Upper lobe of right lung (tissue), 1 donor: ENCODE data around the gene PLD6. TPM values are rescaled to one million over a fixed set of nuclear protein-coding genes. Genes with fewer than 3 reads are reported as not detected.

Experiments
- ATAC-seq: fragments of 200-7000 bp; cut with Tn5 transposase; one replicate; pipeline ENCODE4 v1.9.1; 2020; ENCODE audit warnings: mild to moderate bottlenecking, moderate library complexity
- DNase-seq: peaks from one replicate; pipeline ENCODE4 v3.0.0-alpha.2; 2020
- H3K27ac ChIP-seq: fragments of 200-600 bp; one replicate; pipeline ENCODE4 v1.8.0; 2022
- H3K27me3 ChIP-seq: fragments of 200-600 bp; one replicate; pipeline ENCODE4 v1.8.0; 2022; ENCODE audit warnings: mild to moderate bottlenecking
- H3K36me3 ChIP-seq: fragments of 200-600 bp; one replicate; pipeline ENCODE4 v1.8.0; 2022
- H3K4me1 ChIP-seq: fragments of 200-600 bp; one replicate; pipeline ENCODE4 v1.8.0; 2022
- H3K4me3 ChIP-seq: fragments of 200-600 bp; one replicate; pipeline ENCODE4 v1.8.0; 2022; ENCODE audit warnings: mild to moderate bottlenecking
- H3K9me3 ChIP-seq: fragments of 200-600 bp; one replicate; pipeline ENCODE4 v1.8.0; 2022
- intact Hi-C: fragments of 100-400 bp; cut with DNase I; formaldehyde crosslinking; loops from one replicate; pipeline ENCODE4 v1.11.0; 2022
- total RNA-seq: library from RNA; stranded (reverse); fragmentation: NEBNext Ultra II Directional; extraction: Animal tissue kit (Norgen Biotek cat#: 25700); gene quantifications from one replicate; pipeline ENCODE4 v1.2.1, GENCODE V29; 2021
- TF ChIP-seq, protein P1 (sequence below): fragments of 200-600 bp; IDR thresholded peaks from one replicate; pipeline ENCODE4 v1.8.0; 2022; ENCODE audit warnings: antibody characterized with exemption
- donor health status: DM: no; HTN: yes; CAD: no; lungs with severe emphysema.

The PLD6 gene
- total RNA-seq, 1 donor from 2014 or later: 4.9 TPM

DNA sequence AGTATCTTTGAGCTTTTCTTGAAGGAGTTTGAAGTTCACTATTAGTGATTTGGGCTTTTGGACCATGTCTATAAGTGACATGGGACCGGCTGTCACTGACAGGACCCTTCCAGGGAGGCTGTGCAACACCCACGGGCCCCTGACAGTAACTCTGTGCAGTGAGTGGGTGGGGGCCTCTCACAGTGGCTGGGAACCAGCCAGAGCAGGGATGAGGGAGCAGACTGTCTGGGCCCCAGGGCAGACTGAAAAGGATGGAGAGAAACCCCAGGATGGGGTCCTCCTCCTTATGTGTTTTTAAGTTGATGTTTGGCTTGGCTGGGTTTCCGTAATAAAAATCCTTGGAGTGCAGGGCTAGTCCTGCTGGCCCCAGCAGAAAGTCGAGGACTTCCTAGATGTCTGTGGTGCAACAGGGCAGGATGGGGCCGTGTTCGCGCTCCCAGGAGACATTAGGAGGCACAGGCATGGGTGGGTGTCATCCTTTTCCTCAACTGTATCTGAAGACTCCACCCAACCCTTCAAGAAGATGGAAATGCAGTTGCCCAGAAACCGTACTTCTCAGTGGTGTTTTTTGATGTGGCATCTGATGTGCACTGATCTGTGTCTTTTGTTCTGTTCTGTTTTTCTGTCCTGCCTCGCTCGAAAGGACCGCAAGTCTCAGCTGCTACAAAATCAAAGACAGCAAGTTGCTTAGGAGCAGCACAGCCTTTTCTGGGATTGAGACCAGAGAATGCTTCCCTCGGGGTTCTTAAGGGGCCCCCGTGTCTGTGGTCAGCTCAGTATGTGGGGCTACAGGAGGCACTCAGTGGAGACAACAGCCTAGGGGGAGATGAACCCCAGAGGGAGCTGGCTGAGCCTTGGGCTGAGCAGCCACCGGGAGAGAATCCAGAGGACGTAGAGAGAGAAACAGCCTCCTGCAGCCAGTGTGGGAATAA lies 24.2 kb downstream of the PLD6 start:
- Histone ChIP-seq H3K9me3 (no peaks in the 10 kb centered on the region), H3K27ac (peak overlapping the region; percentile 3), H3K4me3 (no peak overlapping the region), H3K4me1 (peaks cover 17% of the 10 kb centered on the region), H3K27me3 (no peaks in the 10 kb centered on the region), H3K36me3 (peaks cover 78% of the 10 kb centered on the region)
- no peak for ATAC-seq
- intact Hi-C loops: no loop called here
- TF ChIP-seq, protein P1, sequence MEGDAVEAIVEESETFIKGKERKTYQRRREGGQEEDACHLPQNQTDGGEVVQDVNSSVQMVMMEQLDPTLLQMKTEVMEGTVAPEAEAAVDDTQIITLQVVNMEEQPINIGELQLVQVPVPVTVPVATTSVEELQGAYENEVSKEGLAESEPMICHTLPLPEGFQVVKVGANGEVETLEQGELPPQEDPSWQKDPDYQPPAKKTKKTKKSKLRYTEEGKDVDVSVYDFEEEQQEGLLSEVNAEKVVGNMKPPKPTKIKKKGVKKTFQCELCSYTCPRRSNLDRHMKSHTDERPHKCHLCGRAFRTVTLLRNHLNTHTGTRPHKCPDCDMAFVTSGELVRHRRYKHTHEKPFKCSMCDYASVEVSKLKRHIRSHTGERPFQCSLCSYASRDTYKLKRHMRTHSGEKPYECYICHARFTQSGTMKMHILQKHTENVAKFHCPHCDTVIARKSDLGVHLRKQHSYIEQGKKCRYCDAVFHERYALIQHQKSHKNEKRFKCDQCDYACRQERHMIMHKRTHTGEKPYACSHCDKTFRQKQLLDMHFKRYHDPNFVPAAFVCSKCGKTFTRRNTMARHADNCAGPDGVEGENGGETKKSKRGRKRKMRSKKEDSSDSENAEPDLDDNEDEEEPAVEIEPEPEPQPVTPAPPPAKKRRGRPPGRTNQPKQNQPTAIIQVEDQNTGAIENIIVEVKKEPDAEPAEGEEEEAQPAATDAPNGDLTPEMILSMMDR: no peak
- DNase-seq: no peak

DNA sequence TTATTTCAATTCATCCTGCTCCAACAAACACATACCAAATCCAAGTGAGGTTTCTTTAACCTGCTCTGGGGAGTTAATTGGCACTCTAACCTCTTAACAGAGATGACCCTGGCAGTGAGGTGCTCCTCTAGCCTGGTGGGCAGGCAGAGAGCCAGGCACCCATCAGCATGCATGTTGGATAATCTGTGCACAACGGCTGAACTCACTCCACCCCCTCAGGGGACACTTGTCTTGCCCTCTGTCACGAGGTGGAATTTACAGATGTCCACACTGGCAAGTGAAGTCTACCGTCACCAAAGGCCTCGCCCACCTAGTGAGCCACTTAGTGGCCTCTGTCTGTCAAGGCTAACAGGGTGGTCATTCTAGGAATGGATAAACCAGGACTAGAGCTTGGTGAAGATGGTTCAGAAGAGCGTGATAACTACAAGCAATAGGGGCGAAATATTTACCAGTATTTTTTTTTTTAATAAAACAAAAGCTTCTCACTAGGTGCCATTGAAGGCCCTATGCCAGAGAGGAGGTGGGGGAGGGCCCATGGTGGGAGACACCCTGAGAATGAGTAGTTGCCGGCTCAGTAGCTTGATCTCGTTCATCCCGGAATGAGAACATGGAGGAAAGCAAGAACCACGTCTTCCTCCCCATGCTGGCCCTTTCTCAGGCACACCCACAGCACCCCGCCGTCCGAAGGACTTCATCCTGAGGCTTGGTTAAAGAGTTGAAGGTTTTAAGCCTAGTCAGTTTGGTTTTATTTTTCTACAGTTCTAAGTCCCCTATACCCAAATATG lies 25.2 kb downstream of the PLD6 start:
- Histone ChIP-seq H3K27ac (no peak overlapping the region), H3K4me1 (peaks cover 14% of the 10 kb centered on the region), H3K36me3 (peaks cover 88% of the 10 kb centered on the region), H3K4me3 (no peak overlapping the region), H3K9me3 (no peaks in the 10 kb centered on the region), H3K27me3 (no peaks in the 10 kb centered on the region)
- intact Hi-C loops: no loop called here
- DNase-seq (no peak), ATAC-seq (no peak)
- TF ChIP-seq, protein P1: no peak

DNA sequence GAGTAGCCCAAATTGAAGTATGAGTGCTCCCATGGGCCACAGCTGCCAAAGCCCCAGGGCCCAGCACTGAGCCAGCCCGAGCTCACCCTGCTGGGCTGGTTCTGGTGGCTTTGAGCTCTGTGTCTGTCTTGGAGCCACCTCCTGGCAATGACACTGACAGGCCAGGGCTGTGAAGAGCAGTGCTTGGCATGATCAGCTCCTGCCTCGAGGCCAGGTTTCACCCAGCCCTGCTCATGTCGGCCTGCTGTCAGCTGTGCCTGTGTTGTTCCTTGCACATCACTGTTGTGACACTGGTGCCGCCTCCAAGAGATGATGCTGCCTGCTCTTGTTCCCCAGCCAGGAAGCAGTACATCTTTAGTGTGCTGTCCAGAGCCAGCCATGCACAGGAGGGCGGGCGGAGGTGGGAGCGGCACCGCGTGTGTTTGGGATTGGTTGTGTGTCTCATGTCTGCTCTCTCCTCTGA lies 26.0 kb downstream of the PLD6 start:
- no peaks in the 10 kb centered on the region for H3K9me3 ChIP-seq
- peaks cover 15% of the 10 kb centered on the region for H3K4me1 ChIP-seq
- no peak overlapping the region for H3K4me3 ChIP-seq
- no peak for DNase-seq
- peaks cover 91% of the 10 kb centered on the region for H3K36me3 ChIP-seq
- H3K27me3 ChIP-seq: no peaks in the 10 kb centered on the region
- intact Hi-C loops: no loop called here
- no peak for ATAC-seq
- no peak overlapping the region for H3K27ac ChIP-seq
- TF ChIP-seq, protein P1: no peak

DNA sequence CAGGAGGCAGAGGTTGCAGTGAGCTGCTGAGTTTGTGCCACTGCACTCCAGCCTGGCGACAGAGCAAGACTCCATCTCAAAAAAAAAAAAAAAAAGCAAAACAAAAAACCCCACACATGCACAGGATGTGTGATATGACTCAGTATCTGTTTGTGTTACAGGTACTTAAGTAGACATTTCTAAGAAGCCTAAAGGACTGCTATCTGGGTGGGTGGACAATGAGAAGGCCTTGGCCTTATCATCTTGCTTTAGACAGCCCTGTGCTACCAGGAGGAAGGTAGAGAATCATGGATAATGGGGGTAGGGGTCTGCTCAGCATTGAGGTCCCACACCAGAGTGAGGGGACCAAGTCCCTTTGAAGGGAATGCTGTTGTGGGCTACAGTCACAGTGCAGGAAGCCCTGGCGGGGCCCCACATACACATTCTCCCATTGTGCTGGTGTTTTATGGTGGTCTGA lies 26.7 kb downstream of the PLD6 start:
- intact Hi-C loops: no loop called here
- ATAC-seq (no peak), DNase-seq (no peak)
- TF ChIP-seq, protein P1: no peak
- Histone ChIP-seq H3K9me3 (no peaks in the 10 kb centered on the region), H3K27ac (no peak overlapping the region), H3K4me3 (no peak overlapping the region), H3K36me3 (peaks cover 96% of the 10 kb centered on the region), H3K4me1 (peaks cover 11% of the 10 kb centered on the region), H3K27me3 (no peaks in the 10 kb centered on the region)

GRCh38 chr17:17177176-17177575 lies 29.0 kb downstream of the PLD6 start:
- Histone ChIP-seq H3K36me3 (peaks cover 98% of the 10 kb centered on the region), H3K27ac (no peak overlapping the region), H3K9me3 (no peaks in the 10 kb centered on the region), H3K27me3 (no peaks in the 10 kb centered on the region), H3K4me3 (no peak overlapping the region), H3K4me1 (peaks cover 16% of the 10 kb centered on the region)
- no peak for ATAC-seq
- no peak for DNase-seq
- intact Hi-C loops: no loop called here
- TF ChIP-seq, protein P1: no peak
